HG03378 (cell line): ENCODE results near the gene ZNF84.

Source experiments
- ATAC-seq: cut with Tn5 transposase; IDR thresholded peaks from one replicate; pipeline ENCODE4 v1.9.1; 2021; ENCODE audit warnings: mild to moderate bottlenecking, moderate library complexity; ENCODE audit not compliant: unreplicated experiment

Gene ZNF84

GRCh38 chr12:133037207-133038005, at the start of gene ZNF84:
TSS of gene ZNF84 (plus strand) at chr12:133037509. CDS start at chr12:133041468, 3,959 bp downstream.
- peak; percentile 85 for ATAC-seq

DNA sequence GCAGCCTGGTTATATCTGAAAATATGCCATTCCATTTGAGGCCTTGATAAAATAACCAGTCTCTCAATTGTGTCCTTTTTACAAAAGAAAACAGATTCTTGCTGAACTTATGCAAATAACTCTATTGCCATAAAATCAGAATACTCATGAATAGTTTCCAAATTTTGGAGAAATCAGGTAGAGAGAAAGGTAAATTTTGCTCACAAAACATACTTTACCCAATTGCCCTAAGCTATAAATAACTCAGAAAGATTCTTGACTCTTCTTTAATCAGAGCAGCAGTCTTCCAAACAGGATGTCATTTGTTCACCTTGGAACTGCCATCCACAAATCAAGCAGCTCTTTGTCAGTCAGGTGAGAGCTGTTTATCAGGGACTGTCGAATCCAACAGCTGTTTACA, 38.6 kb upstream of the ZNF84 start:
- no peak for ATAC-seq

DNA sequence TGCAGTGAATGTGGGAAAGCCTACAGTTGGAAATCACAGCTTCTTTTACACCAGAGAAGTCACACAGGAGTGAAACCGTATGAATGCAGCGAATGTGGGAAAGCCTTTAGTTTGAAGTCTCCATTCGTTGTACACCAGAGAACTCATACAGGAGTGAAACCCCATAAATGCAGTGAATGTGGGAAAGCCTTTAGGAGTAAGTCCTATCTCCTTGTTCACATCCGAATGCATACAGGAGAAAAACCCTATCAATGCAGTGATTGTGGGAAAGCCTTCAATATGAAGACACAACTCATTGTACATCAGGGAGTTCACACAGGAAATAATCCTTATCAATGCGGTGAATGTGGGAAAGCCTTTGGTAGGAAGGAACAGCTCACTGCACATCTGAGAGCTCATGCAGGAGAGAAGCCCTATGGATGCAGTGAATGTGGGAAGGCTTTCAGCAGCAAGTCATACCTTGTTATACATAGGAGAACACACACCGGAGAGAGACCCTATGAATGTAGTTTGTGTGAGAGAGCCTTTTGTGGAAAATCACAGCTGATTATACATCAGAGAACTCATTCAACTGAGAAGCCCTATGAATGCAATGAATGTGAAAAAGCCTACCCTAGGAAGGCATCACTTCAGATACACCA, 26.5 kb upstream of the ZNF84 start:
- no peak for ATAC-seq

GRCh38 chr12:133023566-133023965, 13.7 kb upstream of the ZNF84 start:
- no peak for ATAC-seq

DNA sequence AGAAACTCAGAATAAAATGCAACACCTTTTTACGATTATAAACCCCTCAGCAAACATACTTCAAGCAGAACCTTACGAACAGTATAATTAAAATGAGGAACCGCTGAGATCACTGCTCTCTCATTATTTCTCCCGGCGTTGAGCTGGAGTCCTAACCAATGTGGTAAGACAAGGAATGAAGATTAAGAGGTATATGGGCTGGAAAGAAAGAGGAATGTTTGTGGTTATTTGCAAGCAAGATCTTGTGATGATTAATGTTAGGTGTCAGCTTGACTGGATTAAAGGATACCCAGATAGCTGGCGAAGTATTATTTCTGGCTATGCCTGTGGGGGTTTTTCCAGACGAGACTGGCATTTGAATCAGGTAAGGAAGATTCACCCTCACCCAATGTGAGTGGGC, 10.3 kb upstream of the ZNF84 start:
- ATAC-seq = no peak

DNA sequence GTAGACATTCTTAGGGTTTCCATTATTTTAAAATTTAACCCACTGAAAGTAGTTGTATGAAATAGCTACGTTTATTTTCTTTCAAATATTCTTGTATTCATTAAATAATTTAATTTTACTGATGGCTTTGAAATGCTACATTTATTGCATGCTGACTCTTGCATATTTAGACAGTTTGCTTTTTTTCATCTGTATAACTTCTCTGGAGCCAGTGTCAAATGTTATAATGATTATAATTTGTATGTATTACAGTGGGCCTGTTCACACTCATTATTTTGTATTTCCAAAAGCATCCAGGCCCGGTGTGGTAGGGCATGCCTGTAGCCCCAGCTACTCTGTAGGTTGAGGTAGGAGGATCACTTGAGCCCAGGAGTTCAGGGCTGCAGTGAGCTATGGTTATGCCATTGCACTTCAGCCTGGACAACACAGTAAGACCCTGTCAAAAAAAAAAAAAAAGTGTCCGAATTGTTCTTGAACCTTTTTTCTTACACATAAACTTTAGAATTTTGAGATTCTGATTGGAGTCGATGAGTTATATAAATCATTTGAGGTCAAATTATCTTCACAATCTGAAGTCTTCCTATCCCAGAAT, 905 bp downstream of the ZNF84 start:
- no peak for ATAC-seq

DNA sequence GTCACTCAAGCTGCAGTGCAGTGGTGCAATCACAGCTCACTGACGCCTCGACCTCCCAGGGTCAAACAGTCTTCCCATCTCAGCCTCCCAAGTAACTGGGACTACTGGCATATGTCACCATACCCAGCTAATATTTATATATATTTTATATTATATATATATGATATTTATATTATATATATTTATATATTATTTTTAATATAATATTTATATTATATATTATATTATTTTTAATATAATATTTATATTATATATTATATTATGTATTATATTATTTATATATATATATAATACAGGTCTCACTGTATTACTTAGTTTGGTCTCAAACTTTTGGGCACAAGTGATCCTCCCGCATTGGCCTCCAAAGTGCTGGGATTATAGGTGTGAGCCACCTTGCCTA, 9.4 kb downstream of the ZNF84 start:
- ATAC-seq = no peak

GRCh38 chr12:133057446-133057845, 20.1 kb downstream of the ZNF84 start:
- ATAC-seq = no peak

- no peak for ATAC-seq
Measured at GRCh38 chr12:133058203-133059113, 21.1 kb downstream of the ZNF84 start.

DNA sequence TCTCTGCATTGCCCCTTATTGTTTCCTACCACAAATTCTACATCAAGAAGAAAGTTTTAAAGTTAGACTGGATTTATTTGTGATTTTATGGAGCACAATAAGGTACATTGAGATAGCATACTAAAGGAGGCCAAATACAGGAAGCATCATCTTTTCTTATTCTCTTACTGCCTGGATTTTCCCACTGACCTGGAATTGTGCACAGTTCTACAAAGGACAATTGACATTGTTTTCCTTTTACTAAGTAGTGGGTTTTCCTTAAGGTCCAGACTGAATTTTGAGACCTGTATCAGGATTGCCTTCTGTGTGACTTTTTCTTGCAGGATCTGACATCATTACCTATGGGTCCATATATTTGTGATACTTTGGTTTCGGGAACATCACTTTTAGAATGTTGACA, 24.6 kb downstream of the ZNF84 start:
- no peak for ATAC-seq

DNA sequence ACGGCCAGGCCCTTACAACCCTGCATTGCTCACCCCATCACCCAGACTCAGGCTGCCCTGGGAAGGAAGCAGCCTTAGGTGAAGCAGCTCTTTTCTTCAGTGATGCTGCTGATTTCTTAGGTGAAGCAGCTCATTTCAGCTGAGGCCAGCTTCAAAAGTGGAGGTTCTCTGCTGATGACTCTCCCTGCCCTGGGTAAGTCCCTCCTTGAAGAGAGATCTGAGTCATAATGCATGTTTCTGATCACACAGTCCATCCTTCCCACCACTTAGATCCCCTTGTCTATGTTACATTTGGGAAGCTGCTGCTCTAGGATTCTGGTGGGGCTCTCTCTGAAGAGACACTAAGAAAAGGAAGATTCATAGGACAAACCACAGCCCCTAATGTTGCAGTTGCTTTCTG, 26.2 kb downstream of the ZNF84 start:
- ATAC-seq = no peak

DNA sequence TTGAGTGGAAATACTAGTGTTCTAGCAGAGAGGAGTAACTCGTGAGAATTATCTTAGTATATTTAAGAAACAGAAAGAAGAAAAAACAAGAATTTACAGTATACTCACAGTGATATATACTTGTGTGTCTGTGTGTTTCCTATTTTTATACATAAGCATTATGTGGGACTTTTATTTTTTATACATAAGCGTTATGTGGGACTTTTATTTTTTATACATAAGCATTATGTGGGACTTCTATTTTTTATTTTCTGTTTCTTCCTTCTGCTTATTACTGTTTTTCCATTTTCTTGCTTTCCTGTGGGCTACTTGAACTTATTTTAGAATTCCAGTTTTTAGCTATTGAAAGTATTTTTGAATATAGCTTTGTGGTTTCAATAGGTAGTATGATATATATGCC, 36.5 kb downstream of the ZNF84 start:
- ATAC-seq = no peak

- ATAC-seq = peak; percentile 78
Measured at GRCh38 chr12:133080026-133080367, 42.7 kb downstream of the ZNF84 start.

- ATAC-seq = peak; percentile 63
Measured at GRCh38 chr12:133080368-133081158, 43.3 kb downstream of the ZNF84 start, which contains the start of gene ZNF140. TSS of gene ZNF140 (plus strand) at chr12:133080923. CDS start at chr12:133081321, 398 bp downstream.

- no peak for ATAC-seq
Measured at GRCh38 chr12:133081159-133081780, 44.0 kb downstream of the ZNF84 start.

DNA sequence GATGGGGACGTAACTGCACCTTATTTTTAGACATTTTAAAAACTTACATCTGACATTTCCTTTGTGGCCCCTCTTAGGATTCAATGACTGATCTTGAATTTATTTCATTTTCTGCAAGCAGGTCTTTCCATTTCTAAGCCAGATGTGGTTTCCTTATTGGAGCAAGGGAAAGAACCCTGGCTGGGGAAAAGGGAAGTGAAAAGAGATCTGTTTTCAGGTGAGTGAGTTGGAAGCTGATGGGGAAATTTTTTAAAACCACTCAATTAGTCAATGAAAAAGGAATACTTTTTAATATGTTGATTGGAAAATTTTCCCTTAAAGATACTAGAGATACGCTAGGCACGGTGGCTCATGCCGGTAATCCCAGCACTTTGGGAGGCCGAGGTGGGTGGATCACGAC, 46.0 kb downstream of the ZNF84 start:
- no peak for ATAC-seq

GRCh38 chr12:133105620-133106019, 68.3 kb downstream of the ZNF84 start:
- ATAC-seq = no peak

DNA sequence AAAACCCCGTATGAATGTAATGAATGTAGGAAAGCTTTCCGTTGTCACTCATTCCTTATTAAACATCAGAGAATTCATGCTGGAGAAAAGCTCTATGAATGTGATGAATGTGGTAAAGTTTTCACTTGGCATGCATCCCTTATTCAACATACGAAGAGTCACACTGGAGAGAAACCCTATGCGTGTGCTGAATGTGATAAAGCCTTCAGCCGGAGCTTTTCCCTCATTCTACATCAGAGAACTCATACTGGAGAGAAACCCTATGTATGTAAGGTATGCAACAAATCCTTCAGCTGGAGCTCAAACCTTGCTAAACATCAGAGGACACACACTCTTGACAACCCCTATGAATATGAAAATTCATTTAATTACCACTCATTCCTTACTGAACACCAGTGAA, 68.9 kb downstream of the ZNF84 start:
- no peak for ATAC-seq

DNA sequence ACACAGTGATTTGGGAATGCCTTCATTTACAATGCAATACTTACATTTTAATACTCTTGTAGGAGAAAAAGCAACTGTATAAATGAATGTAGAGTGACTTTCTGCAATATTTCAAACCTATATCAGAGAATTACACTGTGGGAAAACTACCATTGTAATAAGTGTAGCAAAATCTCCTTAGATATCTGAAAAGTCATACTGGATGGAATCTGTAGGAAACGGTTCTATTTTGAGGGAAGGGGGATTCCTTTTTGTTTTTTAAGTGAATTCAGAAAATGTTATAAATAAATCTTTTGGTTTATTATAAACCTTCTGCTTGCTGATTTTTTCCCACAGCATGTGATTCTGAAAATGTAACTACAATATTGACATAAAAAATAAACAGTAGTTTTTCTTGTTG, 69.8 kb downstream of the ZNF84 start:
- no peak for ATAC-seq

GRCh38 chr12:133108150-133108549, 70.8 kb downstream of the ZNF84 start:
- no peak for ATAC-seq
